GM18519 (cell line): ENCODE data around the gene DNM3.

ENCODE experiments used
- ATAC-seq: cut with Tn5 transposase; IDR thresholded peaks from one replicate; pipeline ENCODE4 v1.9.1; 2021; ENCODE audit warnings: mild to moderate bottlenecking, moderate library complexity; ENCODE audit not compliant: unreplicated experiment, low FRiP score

DNM3 gene

GRCh38 chr1:172203135-172203823 lies 362.0 kb downstream of the DNM3 start:
- ATAC-seq: no peak

- no peak for ATAC-seq
Measured at GRCh38 chr1:172203902-172204301, 362.6 kb downstream of the DNM3 start.

DNA sequence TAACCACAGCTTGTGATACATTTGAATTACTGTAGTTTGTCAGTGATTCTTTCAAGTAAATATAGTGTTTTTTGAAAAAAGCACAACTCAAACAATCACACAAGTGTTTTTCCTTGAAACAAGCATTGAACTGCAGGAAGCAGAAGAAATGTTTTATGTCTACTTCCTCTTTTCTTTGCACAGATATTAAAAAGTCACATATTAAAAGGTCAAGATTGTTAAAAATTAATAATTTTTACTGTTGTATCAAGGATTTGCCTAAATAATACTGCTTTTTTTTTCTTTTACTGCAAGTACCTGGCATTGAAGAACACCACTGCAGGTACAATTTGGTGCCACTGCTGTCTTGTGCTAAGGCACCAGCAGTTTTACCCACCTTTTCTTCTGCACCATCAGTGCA lies 365.0 kb downstream of the DNM3 start:
- no peak for ATAC-seq

- no peak for ATAC-seq
Measured at GRCh38 chr1:172208635-172209034, 367.3 kb downstream of the DNM3 start.

GRCh38 chr1:172211221-172211620 lies 369.9 kb downstream of the DNM3 start:
- ATAC-seq: no peak

GRCh38 chr1:172212124-172212523 lies 370.8 kb downstream of the DNM3 start:
- no peak for ATAC-seq

DNA sequence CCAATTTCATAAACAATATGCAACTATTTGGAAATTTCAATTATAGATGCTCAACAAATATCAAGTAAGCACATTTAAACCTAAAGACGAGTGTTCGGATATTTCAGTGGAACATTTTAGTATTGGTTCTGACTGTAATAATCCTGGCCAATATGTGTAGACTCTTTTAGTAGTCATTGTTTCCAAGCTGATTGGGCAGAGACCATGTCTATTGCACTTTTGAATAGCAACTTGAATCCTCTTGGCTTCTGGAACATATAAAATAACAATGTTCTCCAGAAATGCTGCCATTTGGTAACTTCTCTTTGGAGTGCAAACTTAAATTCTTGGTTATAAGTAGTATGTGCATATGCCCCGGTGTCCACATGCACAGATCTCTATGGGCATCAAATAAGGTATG lies 373.7 kb downstream of the DNM3 start:
- ATAC-seq: no peak

DNA sequence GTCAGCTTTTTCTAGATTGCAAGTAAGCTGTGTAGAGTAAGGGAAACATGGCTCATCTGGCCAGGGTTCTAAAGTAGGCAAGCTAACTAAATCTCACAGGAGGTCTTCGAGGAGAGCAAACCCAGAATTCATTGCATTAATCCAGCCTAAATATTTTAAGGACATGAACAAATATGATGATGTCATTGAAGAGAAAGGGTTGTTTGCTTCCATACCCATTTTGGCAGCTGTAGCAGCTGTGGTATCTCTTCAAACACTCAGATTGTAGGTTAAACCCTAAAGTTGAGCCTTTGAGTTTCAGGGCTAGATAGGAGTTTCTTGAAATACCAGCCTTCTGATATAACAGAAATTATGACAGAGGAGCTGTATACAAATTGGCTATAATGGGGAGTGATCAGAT lies 378.7 kb downstream of the DNM3 start:
- ATAC-seq: no peak

DNA sequence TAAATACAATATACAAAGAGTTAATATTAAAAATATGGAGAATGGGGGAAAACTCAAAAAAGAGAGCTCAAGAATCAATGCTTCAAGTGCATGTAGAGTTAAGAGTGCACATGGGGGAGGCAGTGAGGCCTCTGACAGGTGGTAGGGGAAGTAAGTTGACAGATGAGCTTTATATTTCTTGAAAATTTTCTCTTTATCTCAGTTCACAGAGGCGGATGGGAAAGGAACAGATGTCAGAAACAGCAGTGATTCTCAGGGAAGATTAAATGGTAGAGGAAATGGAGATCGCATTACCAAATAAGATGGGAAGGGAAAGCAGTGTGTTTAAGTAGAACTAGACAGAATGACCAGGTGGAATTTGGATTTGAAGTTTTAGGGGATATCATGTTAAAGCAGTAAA lies 379.1 kb downstream of the DNM3 start:
- no peak for ATAC-seq

DNA sequence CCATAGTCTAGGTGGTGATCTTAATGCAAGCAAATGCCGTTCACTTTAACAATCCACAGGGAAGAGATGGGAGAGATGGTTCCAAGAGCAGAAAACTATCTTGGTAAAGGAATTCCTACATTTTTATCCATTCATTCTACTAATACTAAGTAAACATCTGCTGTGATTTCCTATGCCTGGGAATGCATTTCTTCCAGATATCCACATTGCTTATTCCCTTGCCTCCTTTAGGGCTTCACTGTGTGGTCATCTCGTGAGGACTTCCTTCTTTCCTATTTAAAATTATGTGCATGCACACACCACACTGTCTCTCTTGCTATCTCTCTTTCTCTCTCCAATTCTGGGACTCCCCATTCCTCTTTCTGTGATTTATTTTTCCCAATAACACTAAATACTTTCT lies 380.1 kb downstream of the DNM3 start:
- ATAC-seq: no peak

GRCh38 chr1:172224871-172225270 lies 383.6 kb downstream of the DNM3 start:
- no peak for ATAC-seq

DNA sequence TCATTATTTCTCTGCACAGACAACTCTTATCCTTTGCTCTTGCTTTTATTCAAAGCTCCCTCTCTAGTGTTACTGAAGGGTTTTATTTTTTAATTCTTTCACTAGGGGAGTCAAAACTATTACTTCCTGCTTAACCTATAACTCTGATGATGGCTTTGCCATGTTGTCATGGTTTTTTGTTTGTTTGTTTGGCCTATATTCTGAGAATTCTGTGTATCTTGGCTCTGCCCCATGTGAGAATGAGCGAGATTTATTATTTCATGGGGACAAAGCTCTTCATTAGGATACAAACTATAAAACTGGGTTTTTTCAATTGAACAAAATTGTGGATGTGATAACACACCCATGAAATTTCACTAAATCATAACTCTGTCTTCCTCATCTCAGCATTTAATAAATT lies 388.6 kb downstream of the DNM3 start:
- ATAC-seq: no peak

GRCh38 chr1:172230526-172230925 lies 389.2 kb downstream of the DNM3 start:
- ATAC-seq: no peak

DNA sequence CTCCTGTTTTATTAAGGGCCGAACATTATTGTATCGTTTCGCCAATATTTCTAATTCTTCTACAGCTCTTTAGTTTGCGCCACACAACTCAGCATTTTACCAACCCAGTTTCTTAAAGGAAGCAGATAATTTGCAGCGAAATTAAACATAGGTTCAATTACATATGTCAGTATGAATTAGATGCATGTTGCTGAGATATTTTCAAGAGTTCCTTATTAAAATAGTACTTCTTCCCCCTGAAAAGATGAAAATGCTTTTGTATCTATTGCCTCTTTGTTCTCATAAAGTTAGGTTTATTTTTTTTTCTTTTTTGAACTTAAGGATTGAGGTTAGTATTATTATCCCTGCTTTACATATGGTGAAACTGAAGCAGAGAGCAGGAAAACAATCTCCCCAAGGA lies 395.7 kb downstream of the DNM3 start:
- no peak for ATAC-seq

GRCh38 chr1:172238158-172238557 lies 396.9 kb downstream of the DNM3 start:
- no peak for ATAC-seq

DNA sequence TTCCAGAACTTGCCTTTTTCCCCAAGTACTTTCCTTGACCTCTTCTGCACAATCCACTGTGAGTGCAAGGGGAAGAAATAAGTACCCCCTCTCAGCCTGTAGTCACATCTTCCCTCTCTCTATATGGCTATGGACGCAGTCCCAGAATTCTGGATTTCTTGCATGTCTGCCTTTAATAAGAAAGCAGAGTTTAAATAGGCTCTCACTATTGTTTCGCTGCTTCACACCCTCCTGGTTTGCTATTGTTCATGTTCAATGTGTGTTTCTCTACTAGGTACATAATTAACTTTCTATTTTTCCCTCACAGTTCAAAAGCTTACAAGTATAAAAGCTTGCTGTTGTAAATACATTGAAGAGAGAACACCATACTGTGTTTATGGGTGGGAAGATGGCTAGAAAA lies 397.7 kb downstream of the DNM3 start:
- no peak for ATAC-seq

DNA sequence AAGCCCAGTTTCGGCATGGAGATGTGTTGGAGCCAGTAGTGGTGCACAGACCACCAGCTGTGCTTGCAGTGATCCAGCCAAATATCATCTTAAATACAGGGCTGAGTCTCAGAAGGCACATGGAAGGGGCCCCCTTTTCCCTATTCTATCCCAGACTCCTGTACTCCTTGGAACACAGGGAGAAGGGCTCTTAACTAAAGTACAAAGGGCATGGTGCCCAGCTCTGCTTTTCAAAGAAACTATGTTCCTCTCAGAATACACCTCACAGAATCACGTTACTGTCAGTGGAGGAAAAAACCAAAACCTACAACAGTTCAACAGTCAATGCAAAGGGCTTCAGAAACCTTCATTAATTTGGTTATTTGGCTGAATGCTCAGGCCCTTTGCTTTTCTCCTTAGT lies 398.6 kb downstream of the DNM3 start:
- ATAC-seq: no peak

- no peak for ATAC-seq
Measured at GRCh38 chr1:172241540-172241939, 400.2 kb downstream of the DNM3 start.

DNA sequence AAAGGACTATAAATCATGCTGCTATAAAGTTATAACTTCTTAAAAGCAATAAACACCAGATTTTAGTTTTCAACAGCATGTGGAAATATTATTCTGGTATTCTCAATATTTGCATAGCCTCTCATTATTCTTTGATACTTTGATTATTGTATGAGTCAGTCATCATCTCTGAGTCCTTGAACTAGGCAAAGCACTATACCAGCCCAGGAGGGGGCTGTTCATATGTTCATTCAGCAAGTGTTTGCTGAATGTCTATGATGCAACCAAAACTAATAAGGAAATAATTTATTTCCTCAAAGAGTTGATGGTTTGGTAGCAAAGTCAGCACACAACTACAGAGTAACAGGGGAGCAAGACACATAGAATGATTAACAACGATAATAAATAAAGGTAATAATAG lies 403.6 kb downstream of the DNM3 start:
- no peak for ATAC-seq

DNA sequence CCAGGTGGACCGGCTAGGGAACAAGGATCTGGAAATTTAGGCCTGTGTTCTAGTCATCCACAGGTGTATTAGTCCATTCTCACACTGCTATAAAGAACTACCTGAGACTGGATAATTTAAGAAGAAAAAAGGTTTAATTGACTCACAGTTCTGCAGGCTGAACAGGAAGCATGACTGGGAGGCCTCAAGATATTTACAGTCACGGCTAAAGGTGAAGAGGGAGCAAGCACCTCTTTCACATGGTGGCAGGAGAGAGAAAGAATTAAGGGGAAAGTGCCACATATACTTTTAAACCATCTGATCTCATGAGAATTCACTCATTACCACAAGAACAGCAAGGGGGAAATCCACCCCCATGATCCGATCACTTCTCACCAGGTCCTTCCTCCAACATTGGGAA lies 404.5 kb downstream of the DNM3 start:
- no peak for ATAC-seq

DNA sequence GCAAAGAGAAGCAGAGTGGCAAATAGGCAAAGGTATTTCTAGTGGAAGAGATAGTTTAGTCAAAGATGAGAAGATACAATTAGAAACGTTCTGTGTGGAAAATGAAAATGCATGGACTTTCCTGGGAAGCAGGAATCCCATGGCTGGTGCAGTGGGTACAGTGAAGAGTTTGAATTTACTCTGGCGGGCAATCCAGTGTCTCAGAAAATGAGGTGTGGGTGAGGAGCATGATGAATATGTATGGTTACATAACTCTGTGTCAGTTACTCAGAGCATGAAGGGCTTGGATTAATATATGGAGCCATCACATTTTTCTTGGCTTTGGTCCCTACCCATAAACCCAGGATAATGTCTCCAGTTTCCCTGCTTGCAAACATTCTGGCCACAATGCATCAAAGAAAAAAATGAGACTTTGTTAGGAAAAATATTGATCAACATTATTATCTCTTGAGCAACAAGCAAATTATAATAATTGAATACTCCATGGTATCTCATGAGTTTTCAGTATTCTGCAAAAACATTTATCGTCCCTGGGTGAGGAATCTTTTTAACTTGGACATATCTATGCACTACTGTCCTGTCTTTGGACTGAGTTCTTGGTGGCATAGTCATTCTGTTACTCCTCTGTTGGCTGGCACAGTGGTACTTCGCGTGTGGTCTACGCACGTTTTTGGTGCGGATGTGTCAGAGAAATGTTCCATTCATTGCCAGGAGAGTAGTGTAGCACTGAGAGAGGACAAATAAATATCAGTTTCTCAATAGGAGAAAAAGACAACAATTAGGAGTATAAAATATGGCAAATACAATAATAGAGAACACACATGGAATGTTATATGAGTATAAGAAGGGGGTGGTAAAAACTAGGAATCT lies 405.5 kb downstream of the DNM3 start:
- no peak for ATAC-seq

GRCh38 chr1:172251486-172251885 lies 410.2 kb downstream of the DNM3 start:
- no peak for ATAC-seq
